WERI-Rb-1 (cell line): ENCODE data around the gene ETHE1.

ENCODE experiments used
- DNase-seq: peaks from one replicate; pipeline ENCODE4 v3.0.0-alpha.2; 2020
- H3K27ac ChIP-seq: fragments of 250-450 bp; sonication (Bioruptor Pico); 2 replicates; pipeline ENCODE4 v1.5.1; 2020; ENCODE audit warnings: mild to moderate bottlenecking, moderate library complexity
- H3K27me3 ChIP-seq: fragments of 250-450 bp; sonication (Bioruptor Pico); 2 replicates; pipeline ENCODE4 v1.5.1; 2021; ENCODE audit warnings: mild to moderate bottlenecking, low read depth, moderate library complexity; ENCODE audit not compliant: insufficient read depth, severe bottlenecking
- H3K36me3 ChIP-seq: fragments of 250-450 bp; sonication (Bioruptor Pico); 2 replicates; pipeline ENCODE4 v1.5.1; 2020; ENCODE audit warnings: mild to moderate bottlenecking, moderate library complexity
- H3K4me3 ChIP-seq: 2 replicates; pipeline ENCODE4 v1.5.1; 2011; ENCODE audit warnings: low read depth, mild to moderate bottlenecking, control low read depth, low read length
- H3K9me3 ChIP-seq: fragments of 250-450 bp; sonication (Bioruptor Pico); 2 replicates; pipeline ENCODE4 v1.5.1; 2021; ENCODE audit warnings: mild to moderate bottlenecking, moderate library complexity; ENCODE audit not compliant: severe bottlenecking
- CTCF ChIP-seq: IDR thresholded peaks from 2 replicates; pipeline ENCODE4 v1.5.1; 2011; ENCODE audit warnings: low read depth, mild to moderate bottlenecking, control low read depth, inconsistent platforms, low read length

ETHE1 gene

GRCh38 chr19:43474487-43474886 lies 52.5 kb downstream of the ETHE1 start:
- no peak for DNase-seq
- Histone ChIP-seq H3K36me3 (peaks cover 14% of the 10 kb centered on the region; the same call in 1 of the 2 replicates), H3K9me3 (no peaks in the 10 kb centered on the region), H3K27ac (no peak overlapping the region), H3K27me3 (no peaks in the 10 kb centered on the region), H3K4me3 (no peak overlapping the region)
- TF ChIP-seq CTCF = no peak

GRCh38 chr19:43471091-43471490 lies 55.9 kb downstream of the ETHE1 start:
- DNase-seq = no peak
- H3K9me3 ChIP-seq = no peaks in the 10 kb centered on the region
- TF ChIP-seq CTCF = no peak
- no peak overlapping the region for H3K4me3 ChIP-seq
- H3K27me3 ChIP-seq = no peaks in the 10 kb centered on the region
- no peak overlapping the region for H3K27ac ChIP-seq
- peaks cover 9% of the 10 kb centered on the region; the same call in 1 of the 2 replicates for H3K36me3 ChIP-seq

GRCh38 chr19:43470288-43470687 lies 56.7 kb downstream of the ETHE1 start:
- H3K4me3 ChIP-seq = no peak overlapping the region
- H3K27me3 ChIP-seq = no peaks in the 10 kb centered on the region
- peaks cover 8% of the 10 kb centered on the region; the same call in 1 of the 2 replicates for H3K36me3 ChIP-seq
- TF ChIP-seq CTCF = no peak
- no peak overlapping the region for H3K27ac ChIP-seq
- no peak for DNase-seq
- no peaks in the 10 kb centered on the region for H3K9me3 ChIP-seq

GRCh38 chr19:43469160-43469480 lies 57.9 kb downstream of the ETHE1 start:
- DNase-seq = no peak
- Histone ChIP-seq H3K27me3 (no peaks in the 10 kb centered on the region), H3K9me3 (no peaks in the 10 kb centered on the region), H3K4me3 (no peak overlapping the region), H3K27ac (no peak overlapping the region), H3K36me3 (no peaks in the 10 kb centered on the region)
- TF ChIP-seq CTCF = no peak

GRCh38 chr19:43468354-43469159 lies 58.4 kb downstream of the ETHE1 start:
- H3K27me3 ChIP-seq = no peaks in the 10 kb centered on the region
- H3K4me3 ChIP-seq = no peak overlapping the region
- no peak overlapping the region for H3K27ac ChIP-seq
- H3K9me3 ChIP-seq = no peaks in the 10 kb centered on the region
- no peaks in the 10 kb centered on the region for H3K36me3 ChIP-seq
- DNase-seq = no peak
- TF ChIP-seq CTCF = no peak

GRCh38 chr19:43467730-43468129 lies 59.3 kb downstream of the ETHE1 start:
- no peaks in the 10 kb centered on the region for H3K36me3 ChIP-seq
- no peak overlapping the region for H3K27ac ChIP-seq
- DNase-seq = no peak
- H3K4me3 ChIP-seq = no peak overlapping the region
- no peaks in the 10 kb centered on the region for H3K27me3 ChIP-seq
- H3K9me3 ChIP-seq = no peaks in the 10 kb centered on the region
- no peak for TF ChIP-seq CTCF
